ENCODE data around the gene BCR. TPM values are rescaled to one million over a fixed set of nuclear protein-coding genes. Genes with fewer than 3 reads are reported as not detected.
A peak's percentile ranks its signal among the peaks of the same experiment; 100 is the strongest.

BCR gene
- total RNA-seq, 2 experiments from 2014 or later = 62.3 to 63.3 TPM

DNA sequence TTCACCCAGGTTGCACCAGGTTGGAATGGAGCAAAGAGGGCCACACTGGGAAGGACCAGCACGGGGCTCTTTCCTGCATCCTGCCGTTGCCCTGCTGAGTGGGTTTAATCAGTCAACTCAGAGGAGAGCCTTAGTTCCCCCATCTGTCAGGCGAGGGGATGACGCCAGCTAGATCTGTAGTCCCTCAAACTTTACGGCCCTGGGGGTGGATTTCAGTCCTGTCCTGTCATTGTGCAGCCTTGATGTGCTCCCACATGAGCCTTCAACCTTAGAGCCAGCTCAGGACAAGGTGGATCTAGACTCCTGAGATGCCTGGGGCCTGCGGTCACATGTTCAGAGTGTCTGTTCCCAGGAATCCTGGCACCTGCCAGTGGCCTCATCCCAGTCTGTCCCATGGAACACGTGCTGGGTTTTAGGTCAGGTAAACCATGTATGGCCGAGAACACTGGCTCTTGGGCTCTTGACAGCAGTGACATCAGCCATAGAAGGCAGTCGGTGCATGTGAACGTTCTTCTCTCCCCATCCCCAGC lies 104.3 kb downstream of the BCR start:
- no peaks in the 10 kb centered on the region for H3K27me3 Mint-ChIP-seq (ENCODE audit: low read depth)
- H3K4me1 Mint-ChIP-seq (ENCODE audit: low read depth) = peaks cover 15% of the 10 kb centered on the region
- no peak overlapping the region for H3K4me3 Mint-ChIP-seq
- no peak overlapping the region for H3K27ac Mint-ChIP-seq
- H3K9me3 Mint-ChIP-seq = no peaks in the 10 kb centered on the region
- intact Hi-C loops (cut with micrococcal nuclease) = loop anchor here (5.0 to 10.0 kb wide), 2 partner anchors 42 to 330 kb away; no protein-coding TSS in a partner anchor
- DNase-seq = no peak
- CTCF ChIA-PET = interaction anchor here (0.7 to 11.5 kb wide), 2 partner anchors 108 to 118 kb away, joined by 3 to 167 read pairs; partner anchors contain the start of gene BCR
- peaks cover 4% of the 10 kb centered on the region for H3K36me3 Mint-ChIP-seq (ENCODE audit: low read depth)

DNA sequence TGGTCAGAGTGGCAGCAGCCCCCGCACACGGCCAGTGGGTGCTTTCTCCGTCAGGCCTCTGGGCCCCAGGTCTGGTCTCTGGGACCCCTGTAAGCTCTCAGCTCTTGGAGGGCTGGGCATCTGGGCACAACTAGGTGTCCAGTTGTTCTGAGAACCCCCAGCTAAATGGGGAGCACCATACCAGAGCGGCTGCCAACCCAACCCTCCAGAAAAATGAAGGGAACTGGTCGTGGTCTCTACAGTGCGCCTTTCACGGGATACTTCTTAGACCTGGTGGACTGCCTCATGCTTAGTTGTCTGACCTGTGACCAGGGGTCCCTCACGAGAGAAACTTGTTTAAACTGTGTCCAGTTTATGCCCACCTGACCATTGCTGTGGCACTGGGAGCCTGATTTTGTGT lies 104.9 kb downstream of the BCR start:
- H3K27me3 Mint-ChIP-seq (ENCODE audit: low read depth) = no peaks in the 10 kb centered on the region
- H3K4me1 Mint-ChIP-seq (ENCODE audit: low read depth) = peaks cover 8% of the 10 kb centered on the region
- intact Hi-C loops (cut with micrococcal nuclease) = loop anchor here (10.0 kb wide), 1 partner anchor 330 kb away; no protein-coding TSS in a partner anchor
- H3K4me3 Mint-ChIP-seq = no peak overlapping the region
- no peak overlapping the region for H3K27ac Mint-ChIP-seq
- DNase-seq = no peak
- peaks cover 10% of the 10 kb centered on the region for H3K36me3 Mint-ChIP-seq (ENCODE audit: low read depth)
- CTCF ChIA-PET = interaction anchor here (11.5 kb wide), 1 partner anchor 108 kb away, joined by 167 read pairs; the partner anchor contains the start of gene BCR
- H3K9me3 Mint-ChIP-seq = no peaks in the 10 kb centered on the region

DNA sequence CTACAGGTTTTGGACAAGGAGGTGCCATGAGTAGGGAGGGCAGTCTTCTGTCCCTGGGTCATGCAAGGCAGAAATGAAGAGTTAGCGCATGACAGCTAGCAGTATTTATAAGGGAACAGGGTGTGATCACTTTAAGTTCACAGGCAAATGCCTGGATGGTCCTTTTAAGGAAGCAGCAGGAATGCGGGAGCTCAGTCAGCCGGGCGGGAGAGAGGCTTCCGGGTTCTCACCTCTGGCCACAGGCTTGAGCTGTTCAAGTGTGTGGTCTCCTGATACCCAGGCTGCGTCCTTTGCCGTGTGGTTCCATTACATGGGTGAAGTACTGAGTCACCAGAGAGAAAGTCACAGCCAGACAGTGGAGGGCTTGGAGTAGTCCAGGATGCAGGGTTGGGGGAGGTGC lies 105.4 kb downstream of the BCR start:
- DNase-seq = no peak
- no peak overlapping the region for H3K4me3 Mint-ChIP-seq
- no peaks in the 10 kb centered on the region for H3K9me3 Mint-ChIP-seq
- H3K27ac Mint-ChIP-seq = no peak overlapping the region
- peaks cover 3% of the 10 kb centered on the region for H3K4me1 Mint-ChIP-seq (ENCODE audit: low read depth)
- peaks cover 12% of the 10 kb centered on the region for H3K36me3 Mint-ChIP-seq (ENCODE audit: low read depth)
- intact Hi-C loops (cut with micrococcal nuclease) = loop anchor here (10.0 kb wide), 1 partner anchor 331 kb away; no protein-coding TSS in a partner anchor
- no peaks in the 10 kb centered on the region for H3K27me3 Mint-ChIP-seq (ENCODE audit: low read depth)
- CTCF ChIA-PET = interaction anchor here (0.6 to 11.5 kb wide), 3 partner anchors 99 to 109 kb away, joined by 4 to 167 read pairs (median 5); partner anchors contain the start of gene BCR

DNA sequence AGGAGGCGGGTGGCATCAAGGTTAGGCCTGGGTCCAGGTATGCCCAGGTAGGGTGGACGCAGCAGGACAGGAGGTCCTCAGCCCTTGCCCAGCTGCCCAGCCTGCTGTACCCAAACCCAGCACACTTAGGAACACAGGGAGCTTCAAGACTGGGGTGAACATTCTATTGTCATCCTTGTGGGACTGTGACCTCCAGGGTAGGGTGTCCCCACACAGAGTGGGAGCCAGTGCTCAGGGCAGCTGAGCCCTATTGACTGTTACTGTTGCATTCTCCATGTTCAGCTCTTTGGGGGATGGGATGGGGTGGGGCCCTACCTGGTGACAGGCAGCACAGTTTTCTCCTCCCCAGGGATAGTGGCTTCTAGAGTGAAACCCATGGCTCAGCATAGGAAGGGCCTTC lies 106.0 kb downstream of the BCR start:
- CTCF ChIA-PET = interaction anchor here (0.6 to 11.5 kb wide), 3 partner anchors 99 to 109 kb away, joined by 4 to 167 read pairs (median 5); partner anchors contain the start of gene BCR
- H3K27me3 Mint-ChIP-seq (ENCODE audit: low read depth) = no peaks in the 10 kb centered on the region
- H3K4me3 Mint-ChIP-seq = no peak overlapping the region
- no peak overlapping the region for H3K27ac Mint-ChIP-seq
- peaks cover 12% of the 10 kb centered on the region for H3K36me3 Mint-ChIP-seq (ENCODE audit: low read depth)
- no peak for DNase-seq
- H3K9me3 Mint-ChIP-seq = no peaks in the 10 kb centered on the region
- H3K4me1 Mint-ChIP-seq (ENCODE audit: low read depth) = no peaks in the 10 kb centered on the region
- intact Hi-C loops (cut with micrococcal nuclease) = loop anchor here (10.0 kb wide), 1 partner anchor 331 kb away; no protein-coding TSS in a partner anchor

DNA sequence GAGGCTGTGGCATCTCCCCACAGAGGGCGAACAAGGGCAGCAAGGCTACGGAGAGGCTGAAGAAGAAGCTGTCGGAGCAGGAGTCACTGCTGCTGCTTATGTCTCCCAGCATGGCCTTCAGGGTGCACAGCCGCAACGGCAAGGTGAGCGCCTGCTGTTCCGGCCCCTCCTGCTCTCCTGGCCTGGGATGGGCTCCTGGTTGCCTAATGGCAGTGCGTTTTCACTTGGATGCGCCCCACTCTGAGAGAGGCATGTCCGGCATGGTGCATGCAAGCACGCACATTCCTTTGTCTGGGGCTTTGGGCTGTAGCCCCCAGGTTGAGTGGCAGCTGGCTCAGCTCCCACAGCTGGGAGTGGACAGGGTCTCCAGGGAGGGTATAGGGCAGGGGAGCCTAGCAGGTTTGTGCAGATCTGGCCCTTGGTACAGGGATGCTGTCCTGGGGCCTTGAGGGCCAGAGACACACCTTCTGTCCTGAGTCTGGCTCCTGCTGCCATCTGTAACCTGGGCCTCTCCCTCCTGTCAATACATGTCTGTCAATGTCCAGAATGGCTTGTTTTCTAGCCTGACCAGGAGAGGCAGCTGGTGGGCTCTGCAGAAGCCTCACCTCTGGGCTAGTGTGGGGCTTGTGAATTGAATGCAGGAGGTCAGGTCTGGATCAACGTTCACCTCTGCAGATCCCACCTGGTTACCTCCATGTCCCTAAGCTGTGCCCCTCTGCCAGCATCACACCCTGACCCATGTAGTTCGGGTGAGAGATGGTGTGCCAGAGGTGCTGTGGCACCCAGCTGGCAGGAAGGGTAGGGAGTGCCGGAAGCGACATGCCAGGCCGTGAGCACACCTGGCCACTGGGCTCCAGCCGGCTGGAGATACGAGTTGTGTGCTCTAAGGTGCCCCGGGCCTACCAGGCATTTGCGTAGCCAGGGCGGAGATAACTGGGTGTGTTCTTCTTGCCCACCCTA lies 107.1 kb downstream of the BCR start:
- no peak overlapping the region for H3K4me3 Mint-ChIP-seq
- no peaks in the 10 kb centered on the region for H3K9me3 Mint-ChIP-seq
- no peak for DNase-seq
- H3K4me1 Mint-ChIP-seq (ENCODE audit: low read depth) = no peaks in the 10 kb centered on the region
- CTCF ChIA-PET = interaction anchor here (11.5 kb wide), 1 partner anchor 110 kb away, joined by 167 read pairs; the partner anchor contains the start of gene BCR
- peaks cover 20% of the 10 kb centered on the region for H3K36me3 Mint-ChIP-seq (ENCODE audit: low read depth)
- intact Hi-C loops (cut with micrococcal nuclease) = loop anchor here (10.0 kb wide), 1 partner anchor 333 kb away; no protein-coding TSS in a partner anchor
- H3K27ac Mint-ChIP-seq = no peak overlapping the region
- H3K27me3 Mint-ChIP-seq (ENCODE audit: low read depth) = no peaks in the 10 kb centered on the region

DNA sequence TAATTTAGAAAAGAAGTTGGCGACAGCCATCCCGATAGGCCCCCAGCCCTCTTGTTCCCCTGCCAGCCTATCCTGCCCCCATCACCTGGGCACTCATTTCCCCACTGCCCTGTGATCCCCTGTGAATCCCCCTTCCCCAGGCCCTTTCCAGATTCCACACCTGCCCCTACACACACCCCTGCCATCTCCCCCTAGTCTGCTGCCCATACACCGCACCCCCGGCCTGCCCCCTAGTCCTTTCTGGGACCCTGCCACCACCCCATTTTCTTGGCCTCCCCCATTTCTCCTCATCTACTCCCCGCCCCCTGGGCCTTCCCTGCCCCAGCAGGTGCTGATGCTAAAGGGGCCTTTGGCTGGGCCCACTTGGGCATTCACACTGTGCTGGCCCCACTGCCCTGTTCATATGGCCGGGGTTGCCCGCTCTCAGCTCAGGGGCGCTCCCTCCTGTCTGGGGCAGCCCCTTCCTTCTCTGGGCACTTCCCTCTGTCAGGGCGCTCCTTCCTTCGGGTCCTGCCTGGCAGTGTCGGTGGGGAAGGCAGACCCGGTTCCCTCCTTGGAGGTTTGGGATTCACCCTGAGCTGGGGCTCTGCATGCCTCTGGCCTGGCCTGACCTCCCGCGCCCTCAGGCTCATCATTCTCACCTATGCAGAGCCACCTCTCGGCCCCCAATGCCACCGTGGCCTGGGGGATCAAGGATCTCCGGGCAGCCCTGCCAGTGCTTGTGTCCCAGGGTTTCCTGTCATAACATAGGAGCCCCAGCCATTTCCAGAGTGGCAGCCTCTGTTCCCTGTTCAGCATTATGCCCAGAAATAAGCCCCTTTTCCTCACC lies 108.2 kb downstream of the BCR start:
- H3K27me3 Mint-ChIP-seq (ENCODE audit: low read depth) = no peaks in the 10 kb centered on the region
- no peaks in the 10 kb centered on the region for H3K4me1 Mint-ChIP-seq (ENCODE audit: low read depth)
- no peak overlapping the region for H3K4me3 Mint-ChIP-seq
- H3K27ac Mint-ChIP-seq = no peak overlapping the region
- peaks cover 22% of the 10 kb centered on the region for H3K36me3 Mint-ChIP-seq (ENCODE audit: low read depth)
- no peaks in the 10 kb centered on the region for H3K9me3 Mint-ChIP-seq
- intact Hi-C loops (cut with micrococcal nuclease) = loop anchor here (10.0 kb wide), 1 partner anchor 334 kb away; no protein-coding TSS in a partner anchor
- CTCF ChIA-PET = interaction anchor here (1.1 to 2.7 kb wide), 3 partner anchors 9 to 111 kb away, joined by 3 to 40 read pairs (median 9); partner anchors contain the start of gene BCR
- DNase-seq = no peak

DNA sequence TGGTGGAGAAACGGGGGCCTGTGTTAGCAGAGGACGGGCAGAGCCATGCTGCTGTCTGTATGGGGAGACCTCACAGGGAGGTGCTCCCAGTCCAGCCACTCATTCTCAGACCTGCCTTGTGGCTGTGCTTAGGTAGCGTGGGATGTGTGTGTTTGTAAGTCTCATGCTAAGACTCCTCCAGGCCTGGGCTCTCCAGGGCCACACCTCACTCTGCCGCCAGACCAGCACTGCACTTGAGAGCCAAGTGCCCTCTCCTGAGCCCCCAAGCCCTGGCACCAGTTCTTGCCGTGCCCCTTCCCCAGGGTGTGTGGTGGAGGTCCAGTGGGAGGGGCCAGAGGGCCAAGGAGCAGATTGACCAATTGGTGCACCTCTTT lies 108.8 kb downstream of the BCR start:
- DNase-seq = no peak
- intact Hi-C loops (cut with micrococcal nuclease) = loop anchor here (10.0 kb wide), 1 partner anchor 334 kb away; no protein-coding TSS in a partner anchor
- peaks cover 25% of the 10 kb centered on the region for H3K36me3 Mint-ChIP-seq (ENCODE audit: low read depth)
- no peaks in the 10 kb centered on the region for H3K4me1 Mint-ChIP-seq (ENCODE audit: low read depth)
- no peak overlapping the region for H3K4me3 Mint-ChIP-seq
- CTCF ChIA-PET = interaction anchor here (1.0 to 2.7 kb wide), 11 partner anchors 10 to 329 kb away, joined by 3 to 40 read pairs (median 4); partner anchors contain the start of gene BCR
- no peaks in the 10 kb centered on the region for H3K27me3 Mint-ChIP-seq (ENCODE audit: low read depth)
- no peak overlapping the region for H3K27ac Mint-ChIP-seq
- H3K9me3 Mint-ChIP-seq = no peaks in the 10 kb centered on the region

DNA sequence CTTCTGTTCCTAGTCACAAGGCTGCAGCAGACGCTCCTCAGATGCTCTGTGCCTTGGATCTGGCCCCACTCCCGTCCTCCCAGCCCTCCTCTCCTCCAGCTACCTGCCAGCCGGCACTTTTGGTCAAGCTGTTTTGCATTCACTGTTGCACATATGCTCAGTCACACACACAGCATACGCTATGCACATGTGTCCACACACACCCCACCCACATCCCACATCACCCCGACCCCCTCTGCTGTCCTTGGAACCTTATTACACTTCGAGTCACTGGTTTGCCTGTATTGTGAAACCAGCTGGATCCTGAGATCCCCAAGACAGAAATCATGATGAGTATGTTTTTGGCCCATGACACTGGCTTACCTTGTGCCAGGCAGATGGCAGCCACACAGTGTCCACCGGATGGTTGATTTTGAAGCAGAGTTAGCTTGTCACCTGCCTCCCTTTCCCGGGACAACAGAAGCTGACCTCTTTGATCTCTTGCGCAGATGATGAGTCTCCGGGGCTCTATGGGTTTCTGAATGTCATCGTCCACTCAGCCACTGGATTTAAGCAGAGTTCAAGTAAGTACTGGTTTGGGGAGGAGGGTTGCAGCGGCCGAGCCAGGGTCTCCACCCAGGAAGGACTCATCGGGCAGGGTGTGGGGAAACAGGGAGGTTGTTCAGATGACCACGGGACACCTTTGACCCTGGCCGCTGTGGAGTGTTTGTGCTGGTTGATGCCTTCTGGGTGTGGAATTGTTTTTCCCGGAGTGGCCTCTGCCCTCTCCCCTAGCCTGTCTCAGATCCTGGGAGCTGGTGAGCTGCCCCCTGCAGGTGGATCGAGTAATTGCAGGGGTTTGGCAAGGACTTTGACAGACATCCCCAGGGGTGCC lies 109.8 kb downstream of the BCR start:
- peak; percentile 74 for DNase-seq
- CTCF ChIA-PET = interaction anchor here (0.6 to 2.7 kb wide), 27 partner anchors 8 to 472 kb away, joined by 3 to 40 read pairs (median 4); partner anchors contain the start of gene BCR
- no peaks in the 10 kb centered on the region for H3K4me1 Mint-ChIP-seq (ENCODE audit: low read depth)
- no peaks in the 10 kb centered on the region for H3K9me3 Mint-ChIP-seq
- H3K4me3 Mint-ChIP-seq = no peak overlapping the region
- intact Hi-C loops (cut with micrococcal nuclease) = loop anchor here (10.0 kb wide), 1 partner anchor 335 kb away; no protein-coding TSS in a partner anchor
- peaks cover 27% of the 10 kb centered on the region for H3K36me3 Mint-ChIP-seq (ENCODE audit: low read depth)
- H3K27me3 Mint-ChIP-seq (ENCODE audit: low read depth) = no peaks in the 10 kb centered on the region
- H3K27ac Mint-ChIP-seq = no peak overlapping the region

DNA sequence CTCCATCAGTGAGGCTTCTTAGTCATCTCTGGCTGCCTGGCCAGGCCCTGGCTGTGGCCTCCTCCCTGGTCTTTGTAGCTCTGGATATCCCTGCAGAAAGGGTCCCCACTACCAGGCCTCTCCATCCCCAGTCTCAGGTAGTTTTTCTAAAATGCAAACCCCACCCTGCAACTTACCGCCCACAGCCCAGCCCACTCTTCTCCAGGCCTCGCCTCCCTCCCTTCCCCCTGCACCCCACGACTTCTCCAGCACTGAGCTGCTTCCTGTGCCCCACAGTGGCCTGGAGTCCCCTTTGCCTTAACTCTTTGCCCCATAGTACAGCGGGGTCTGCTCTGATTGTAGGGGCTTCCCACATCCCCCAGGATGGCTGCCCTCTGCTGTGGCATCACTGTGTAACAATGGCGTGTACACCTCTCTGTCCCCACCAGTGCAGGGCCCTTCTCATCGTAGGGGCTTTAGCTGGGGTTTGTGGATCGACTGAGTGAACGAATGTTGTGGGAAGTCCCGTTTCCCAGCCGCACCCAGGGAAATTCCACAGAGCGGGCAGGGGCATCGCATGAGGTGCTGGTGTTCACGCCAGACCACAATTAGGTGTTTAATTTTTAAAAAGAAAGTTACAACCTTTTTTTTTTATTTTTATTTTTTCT lies 111.6 kb downstream of the BCR start:
- H3K4me1 Mint-ChIP-seq (ENCODE audit: low read depth) = no peaks in the 10 kb centered on the region
- no peaks in the 10 kb centered on the region for H3K27me3 Mint-ChIP-seq (ENCODE audit: low read depth)
- peaks cover 30% of the 10 kb centered on the region for H3K36me3 Mint-ChIP-seq (ENCODE audit: low read depth)
- H3K9me3 Mint-ChIP-seq = no peaks in the 10 kb centered on the region
- CTCF ChIA-PET = interaction anchor here (0.6 to 2.9 kb wide), 2 partner anchors 114 to 332 kb away, joined by 3 to 9 read pairs; no protein-coding TSS in a partner anchor
- no peak overlapping the region for H3K4me3 Mint-ChIP-seq
- H3K27ac Mint-ChIP-seq = no peak overlapping the region
- no peak for DNase-seq
- intact Hi-C loops (cut with micrococcal nuclease) = no loop called here

DNA sequence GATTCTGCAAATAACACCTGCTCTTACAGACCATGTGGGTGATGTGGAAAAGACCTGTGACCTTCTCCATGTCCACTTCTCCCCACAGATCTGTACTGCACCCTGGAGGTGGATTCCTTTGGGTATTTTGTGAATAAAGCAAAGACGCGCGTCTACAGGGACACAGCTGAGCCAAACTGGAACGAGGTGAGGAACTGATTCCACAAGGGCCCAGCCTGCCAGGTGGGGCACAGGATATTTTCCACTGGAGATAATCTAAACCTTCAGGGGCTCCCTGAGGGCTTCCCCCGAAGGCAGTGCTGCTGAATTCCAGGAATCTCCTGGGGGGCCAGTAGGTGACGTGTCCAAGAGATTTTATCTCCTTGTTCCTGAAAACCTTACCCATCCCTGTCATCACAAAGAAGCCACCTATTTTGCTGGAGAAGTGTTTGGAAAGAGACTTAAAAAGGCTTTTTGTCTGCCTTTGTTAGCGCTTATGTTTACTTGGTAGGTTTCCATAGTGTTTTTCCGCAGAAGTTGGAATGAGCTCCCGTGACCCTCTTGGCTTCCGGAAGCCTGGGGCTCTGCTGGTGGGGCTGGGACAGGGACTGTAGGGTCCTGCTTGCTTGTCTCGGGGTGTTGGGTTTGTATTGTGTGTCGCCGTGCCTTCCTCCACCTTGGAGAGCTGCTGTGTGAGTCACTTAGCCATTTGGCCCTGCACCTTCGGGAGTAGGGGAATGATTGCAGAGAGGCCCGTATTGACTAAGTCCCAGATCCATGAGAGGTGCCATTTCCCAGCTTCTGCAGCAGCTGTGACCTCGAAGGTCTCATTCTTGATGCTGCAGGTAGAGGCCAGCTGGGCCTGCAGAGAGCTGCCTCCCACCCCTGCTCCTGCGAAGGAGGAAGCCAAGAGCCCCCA lies 112.4 kb downstream of the BCR start:
- no peaks in the 10 kb centered on the region for H3K4me1 Mint-ChIP-seq (ENCODE audit: low read depth)
- H3K4me3 Mint-ChIP-seq = no peak overlapping the region
- no peaks in the 10 kb centered on the region for H3K9me3 Mint-ChIP-seq
- H3K36me3 Mint-ChIP-seq (ENCODE audit: low read depth) = peaks cover 30% of the 10 kb centered on the region
- no peak for DNase-seq
- CTCF ChIA-PET = interaction anchor here (0.6 to 2.9 kb wide), 4 partner anchors 31 to 333 kb away, joined by 3 to 9 read pairs (median 4); no protein-coding TSS in a partner anchor
- H3K27me3 Mint-ChIP-seq (ENCODE audit: low read depth) = no peaks in the 10 kb centered on the region
- no peak overlapping the region for H3K27ac Mint-ChIP-seq
- intact Hi-C loops (cut with micrococcal nuclease) = no loop called here
